ENCODE results near the gene ALK.

Gene ALK

GRCh38 chr2:29643196-29643595 lies 278.2 kb downstream of the ALK start:
- no peak for DNase-seq

- no peak for DNase-seq
Measured at GRCh38 chr2:29640360-29640759, 281.0 kb downstream of the ALK start.

DNA sequence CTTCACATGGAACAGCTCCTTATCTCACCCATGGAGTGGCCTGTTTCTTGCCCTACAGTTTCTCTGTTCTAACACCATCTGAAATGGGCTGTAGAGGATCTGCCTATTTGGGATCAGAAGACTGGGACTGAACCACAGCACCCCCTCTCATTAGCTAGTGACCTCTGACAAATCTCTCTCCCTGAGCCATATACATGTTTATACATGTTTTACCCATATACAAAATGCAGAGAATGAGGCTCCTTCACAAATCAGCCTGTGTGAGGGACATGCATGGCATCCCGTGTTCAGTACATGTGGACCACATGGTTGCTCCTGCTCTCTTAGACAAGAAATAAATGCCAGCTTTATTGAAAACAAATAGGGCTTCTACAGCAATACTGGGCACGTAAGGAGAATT lies 282.7 kb downstream of the ALK start:
- no peak for DNase-seq

DNA sequence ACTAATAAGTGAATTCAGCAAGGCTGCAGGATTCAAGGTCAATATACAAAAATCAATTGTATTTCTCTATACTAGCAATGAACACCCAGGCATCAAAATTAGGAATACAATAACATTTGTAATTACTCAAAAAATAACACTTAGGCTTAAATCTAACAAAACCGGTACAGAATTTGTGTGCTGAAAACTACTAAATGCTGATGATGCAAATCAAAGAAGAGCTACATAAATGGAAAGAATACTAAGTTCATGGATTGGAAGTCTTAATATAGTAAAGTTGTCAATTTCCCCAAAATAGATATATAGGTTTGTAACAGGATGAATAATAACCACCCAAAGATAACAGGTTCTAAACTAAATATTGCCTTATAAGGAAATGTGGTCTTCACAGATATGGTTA lies 286.5 kb downstream of the ALK start:
- DNase-seq, result no peak

DNA sequence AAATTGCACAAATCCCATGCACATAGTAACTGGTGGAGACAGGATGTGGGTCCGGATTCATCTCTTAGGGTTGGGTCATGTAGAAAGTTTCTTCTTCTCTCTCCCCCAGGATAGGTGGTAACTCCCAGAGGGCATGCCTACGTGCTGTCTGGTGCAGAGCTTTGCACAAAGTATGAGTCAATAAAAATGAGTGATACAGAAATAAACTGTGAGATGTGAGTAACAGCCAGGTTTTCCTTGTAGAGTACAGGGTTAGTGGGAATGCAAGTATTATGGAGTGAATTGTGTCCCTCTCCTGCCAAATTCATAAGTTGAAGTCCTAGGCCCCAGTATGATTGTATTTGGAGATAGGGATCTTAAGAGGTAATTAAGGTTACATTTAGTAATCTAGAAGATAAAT lies 289.4 kb downstream of the ALK start:
- peak; percentile 78 for DNase-seq

GRCh38 chr2:29629495-29629894 lies 291.9 kb downstream of the ALK start:
- no peak for DNase-seq

GRCh38 chr2:29628862-29629261 lies 292.5 kb downstream of the ALK start:
- no peak for DNase-seq

DNA sequence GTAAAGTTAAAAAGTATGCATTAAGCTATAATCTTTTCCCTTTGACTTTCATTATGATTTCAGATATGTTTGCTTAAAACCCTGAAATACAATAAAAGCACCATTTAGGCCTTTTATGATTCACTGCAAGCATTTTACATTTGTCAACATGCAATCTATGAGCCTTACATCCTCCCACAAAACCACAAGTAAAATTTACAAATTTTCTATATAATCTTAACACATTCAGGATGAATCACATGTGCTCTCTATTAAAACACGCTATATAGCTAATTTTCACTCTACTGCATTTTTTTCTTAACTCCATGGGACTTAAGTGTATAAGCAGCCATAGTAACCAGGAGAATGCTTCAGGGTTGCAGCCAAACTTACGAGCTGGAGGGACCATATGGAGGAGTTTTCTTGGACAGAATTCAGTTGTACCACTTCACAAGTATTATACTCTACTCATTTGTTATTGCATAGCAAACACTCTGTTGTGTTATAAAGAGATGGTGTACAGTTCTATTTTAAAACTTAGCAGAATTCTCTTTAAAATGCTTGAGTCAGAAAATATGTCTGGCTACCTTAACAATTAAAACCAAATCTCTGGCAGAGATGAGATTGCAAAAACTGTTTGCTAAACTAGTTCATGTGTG lies 293.2 kb downstream of the ALK start:
- DNase-seq, result peak; percentile 67

DNA sequence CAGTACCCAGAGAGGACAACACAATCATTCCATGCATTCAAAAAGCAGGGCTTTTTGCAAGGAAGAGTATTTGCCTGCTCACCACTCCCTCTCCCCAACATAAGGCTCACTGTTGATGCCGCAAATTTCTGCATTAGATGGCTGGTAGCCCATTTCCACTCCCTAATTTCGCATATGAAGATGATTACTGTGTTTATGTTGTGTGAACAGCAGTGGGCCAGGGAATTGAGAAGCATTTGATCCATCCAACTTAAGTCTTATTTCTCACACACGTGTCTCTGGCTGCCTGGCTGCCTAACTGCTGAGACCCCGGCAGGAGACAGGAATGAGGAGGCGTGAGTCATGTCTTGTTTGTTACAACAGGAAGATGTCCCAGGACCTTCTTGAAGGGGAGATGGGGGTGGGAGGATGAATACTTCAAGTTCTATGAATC lies 294.1 kb downstream of the ALK start:
- DNase-seq, result peak; percentile 93

GRCh38 chr2:29620890-29621289 lies 300.5 kb downstream of the ALK start:
- DNase-seq, result no peak

DNA sequence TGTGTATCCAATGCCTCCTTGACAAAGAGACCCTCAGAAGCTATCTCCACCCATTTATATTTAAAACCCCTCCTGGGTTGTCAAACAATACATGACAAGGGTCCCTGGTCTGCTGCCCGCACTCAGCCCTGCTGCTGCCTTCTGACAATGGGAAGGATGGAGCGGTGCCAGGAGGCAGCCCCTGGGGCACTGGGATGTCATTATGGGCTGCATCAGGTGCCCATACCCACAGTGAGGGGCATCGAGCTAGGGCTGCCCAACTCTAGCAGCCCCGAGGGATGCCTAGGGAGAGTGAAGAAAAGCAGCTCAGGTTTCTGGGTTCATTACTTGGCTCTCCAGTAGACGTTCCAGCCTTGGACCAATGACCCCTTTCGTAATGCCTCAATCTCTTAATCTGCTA lies 301.7 kb downstream of the ALK start:
- no peak for DNase-seq

DNA sequence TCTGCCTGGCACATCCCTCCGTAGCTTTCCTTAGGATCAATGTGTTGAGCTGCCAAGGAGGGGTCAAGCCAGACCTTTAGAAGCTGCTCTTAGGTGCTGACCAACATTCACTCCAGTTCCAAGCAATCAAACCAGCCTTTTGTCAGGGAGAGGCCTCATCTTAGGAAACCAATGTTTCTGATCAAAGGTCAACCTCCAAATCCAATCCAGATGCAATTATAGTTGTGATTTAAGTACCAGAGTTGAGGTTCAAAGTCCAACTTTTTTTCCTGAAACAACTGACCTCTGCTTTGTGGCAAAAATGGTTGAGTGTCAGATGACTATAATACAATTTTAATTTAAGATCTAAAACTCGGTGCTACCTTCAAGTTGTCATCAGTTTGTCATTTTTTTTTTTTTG lies 303.4 kb downstream of the ALK start:
- no peak for DNase-seq

DNA sequence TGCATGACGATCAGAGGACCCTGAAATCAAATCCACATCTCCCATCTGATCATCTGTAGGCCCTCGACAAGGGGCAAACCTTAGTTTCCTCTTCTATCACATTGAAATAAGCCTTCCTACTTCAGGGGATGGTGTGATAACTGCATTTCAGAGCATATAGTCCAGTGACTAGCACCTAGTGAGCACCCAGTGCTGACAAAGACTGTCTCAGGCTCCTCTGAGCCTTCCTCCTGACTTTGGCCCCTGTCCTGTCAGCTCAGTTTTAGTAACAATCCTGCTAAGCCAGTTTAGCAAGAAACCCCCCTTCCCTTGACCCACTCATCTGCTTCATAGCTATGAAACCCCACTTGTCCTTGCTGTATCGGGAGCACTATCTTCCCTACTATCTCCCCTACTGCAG lies 304.0 kb downstream of the ALK start:
- DNase-seq, result no peak

DNA sequence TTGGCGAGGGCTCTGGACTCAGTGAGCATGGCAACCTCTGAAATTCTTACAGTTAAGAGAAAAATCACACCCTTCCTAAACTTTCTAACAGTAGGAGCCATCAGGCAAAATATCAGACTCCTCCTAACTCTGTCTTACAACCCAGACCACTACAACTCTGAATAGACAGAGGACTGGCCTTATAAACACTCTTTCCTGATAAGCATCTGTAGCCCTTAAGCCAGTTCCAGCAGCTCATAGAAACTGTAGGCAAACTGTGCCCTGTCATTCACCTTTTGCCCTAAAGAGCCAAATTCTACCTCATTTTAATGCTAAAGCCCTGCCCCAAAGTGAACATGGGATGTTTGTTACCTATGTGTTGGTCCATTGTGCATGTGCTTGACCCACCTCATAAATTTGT lies 304.8 kb downstream of the ALK start:
- no peak for DNase-seq

GRCh38 chr2:29615841-29616240 lies 305.5 kb downstream of the ALK start:
- DNase-seq, result no peak

DNA sequence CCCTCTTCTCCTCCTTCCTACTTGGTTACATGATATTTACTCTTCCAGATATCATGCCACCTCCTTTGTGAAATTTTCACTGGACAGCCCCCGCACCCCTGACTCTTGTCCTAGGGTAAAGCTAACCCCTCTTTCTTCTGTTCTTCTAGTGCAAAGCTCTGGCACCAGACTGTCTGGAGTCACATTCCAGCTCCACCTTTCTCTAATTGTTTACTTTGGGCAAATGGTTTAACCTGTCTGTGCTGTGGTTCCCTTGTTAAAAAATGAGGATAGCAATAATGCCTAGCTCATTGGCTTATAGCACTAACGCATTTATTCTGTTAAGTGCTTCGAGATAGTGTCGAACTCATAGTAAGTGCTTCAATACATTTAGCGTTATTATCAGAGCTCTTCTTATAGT lies 306.2 kb downstream of the ALK start:
- DNase-seq, result no peak

GRCh38 chr2:29614295-29614830 lies 307.0 kb downstream of the ALK start:
- no peak for DNase-seq

DNA sequence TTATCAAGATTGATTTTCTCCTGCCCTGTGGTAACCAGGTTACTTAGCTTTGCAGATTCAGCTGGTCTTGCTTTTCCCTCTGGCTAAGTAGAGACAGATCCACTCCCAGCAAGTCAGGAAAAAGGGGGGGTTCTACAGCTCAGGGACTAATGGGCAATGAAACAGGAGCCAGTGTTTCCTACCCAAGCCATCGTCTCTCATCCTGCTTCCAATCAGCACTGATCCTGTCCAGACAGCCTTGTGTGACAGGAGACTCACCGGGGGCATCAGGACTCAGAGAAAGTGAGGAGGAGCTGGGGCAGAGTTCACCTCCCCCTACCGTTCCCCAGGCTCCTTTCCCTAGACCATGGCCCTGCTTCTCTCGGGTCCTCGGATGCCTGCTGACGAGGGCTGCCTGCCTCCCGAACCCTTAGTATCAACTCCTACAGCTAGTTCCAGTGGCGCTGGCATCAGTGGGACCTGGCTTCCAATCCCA lies 307.6 kb downstream of the ALK start:
- no peak for DNase-seq

- no peak for DNase-seq
Measured at GRCh38 chr2:29613067-29613466, 308.3 kb downstream of the ALK start.

GRCh38 chr2:29612568-29612967 lies 308.8 kb downstream of the ALK start:
- DNase-seq, result no peak

DNA sequence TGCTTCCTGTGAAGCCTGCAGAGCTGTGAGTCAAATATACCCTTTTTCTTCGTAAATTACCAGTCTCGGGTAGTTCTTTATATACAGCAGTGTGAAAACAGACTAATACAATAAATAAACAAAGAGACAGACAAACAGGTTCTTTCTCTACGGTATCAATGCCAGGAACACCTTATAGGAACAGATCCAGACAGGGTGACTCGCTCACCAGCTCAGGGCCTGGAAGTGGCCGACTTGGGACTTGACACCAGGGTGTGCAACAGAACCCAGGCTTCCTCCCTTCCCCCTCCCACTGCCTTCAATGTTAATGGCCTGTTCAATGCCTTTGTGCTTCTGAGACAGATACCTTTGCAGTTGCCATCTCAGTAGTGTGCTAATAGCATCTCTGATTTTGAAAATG lies 309.5 kb downstream of the ALK start:
- no peak for DNase-seq

- no peak for DNase-seq
Measured at GRCh38 chr2:29611261-29611660, 310.1 kb downstream of the ALK start.

GRCh38 chr2:29610569-29610968 lies 310.8 kb downstream of the ALK start:
- DNase-seq, result no peak

DNA sequence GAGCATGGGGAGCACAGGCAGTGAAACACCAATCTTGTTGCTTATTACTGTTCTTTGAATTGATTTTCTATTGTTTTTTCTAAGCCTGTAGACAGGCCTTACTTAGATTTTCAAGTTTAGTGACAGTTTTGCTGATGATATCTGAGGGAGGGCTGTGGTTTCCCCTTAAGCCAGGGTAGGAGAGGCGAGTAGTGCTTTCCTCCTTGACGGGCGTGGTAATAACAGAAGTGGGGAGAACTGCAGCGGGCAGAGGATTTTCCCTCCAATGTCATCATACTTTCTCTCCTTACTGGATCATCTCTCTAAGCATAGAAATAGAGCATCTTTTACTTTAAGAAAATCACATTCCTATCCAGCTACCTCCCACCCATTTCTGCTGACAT lies 314.4 kb downstream of the ALK start:
- no peak for DNase-seq

Data from fibroblast of skin of right biceps (primary cell).